T1000 (cell line): ENCODE data around the gene CEP70.

Source experiments
- DNase-seq: peaks from one replicate; lab custom pipeline; 2025; ENCODE audit warnings: mixed read lengths; lab: John Stamatoyannopoulos, UW

Gene CEP70

DNA sequence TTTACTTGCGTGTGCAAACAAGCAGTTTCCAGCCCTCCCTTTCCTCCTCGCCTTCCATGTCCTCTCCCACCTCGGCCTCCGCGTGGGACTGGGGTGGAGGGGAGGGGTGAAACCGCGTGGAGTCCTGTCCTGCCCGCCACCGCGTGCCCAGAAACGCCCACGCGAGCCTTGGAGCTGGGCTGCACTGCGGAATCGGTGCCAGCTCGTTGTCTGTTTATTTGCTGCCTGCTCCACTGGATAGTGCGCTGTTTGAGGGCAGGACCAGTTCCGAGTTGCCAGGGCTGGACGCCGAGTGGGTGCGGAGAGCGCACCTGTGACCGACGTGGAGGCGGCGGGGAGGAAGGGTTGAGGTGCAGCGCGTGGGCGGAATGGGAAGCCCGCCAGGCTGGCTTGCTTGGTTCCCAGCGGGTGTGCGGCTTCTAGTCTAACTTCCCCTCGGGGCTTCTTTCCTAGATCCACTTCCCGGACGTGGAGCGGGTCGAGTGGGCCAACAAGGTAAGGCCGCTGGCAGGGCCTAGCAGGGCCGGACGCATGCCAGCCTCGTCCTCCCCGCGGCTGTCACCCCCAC, 142.4 kb downstream of the CEP70 start:
- no peak for DNase-seq

DNA sequence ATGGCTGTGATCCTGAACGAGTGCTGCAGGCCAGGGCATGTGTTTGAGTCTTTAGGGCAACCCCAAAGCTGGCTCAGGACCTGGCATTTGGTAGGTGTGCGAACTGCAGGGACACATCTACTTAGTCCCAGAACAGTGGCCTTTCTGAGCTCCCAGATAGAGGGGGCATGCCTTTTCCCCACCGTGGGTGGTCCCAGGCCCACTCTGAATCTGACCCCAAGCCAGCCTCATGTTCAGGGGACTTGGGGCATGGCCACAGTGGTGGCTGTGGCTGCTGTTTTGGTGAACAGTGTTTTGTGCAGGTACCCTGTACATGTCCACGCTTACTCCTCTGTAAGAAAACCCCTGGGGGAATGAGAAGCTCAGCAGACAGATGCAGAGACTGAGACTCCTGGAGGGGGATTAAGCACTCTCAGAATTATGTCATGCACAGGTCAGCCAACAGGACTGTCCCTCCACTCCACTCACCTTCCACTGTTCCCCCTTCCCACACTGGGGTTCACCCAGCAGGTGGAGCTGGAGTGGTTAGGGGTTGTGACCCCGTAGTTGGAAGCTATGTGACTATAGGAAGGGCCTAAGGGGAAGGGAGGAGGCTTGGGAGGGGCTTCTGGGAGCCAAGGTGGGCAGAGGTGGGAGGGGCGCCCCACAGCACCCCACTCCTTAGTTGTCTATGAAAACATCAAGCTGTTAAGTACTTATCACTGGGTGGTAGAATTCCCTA, 143.2 kb downstream of the CEP70 start:
- DNase-seq: no peak

DNA sequence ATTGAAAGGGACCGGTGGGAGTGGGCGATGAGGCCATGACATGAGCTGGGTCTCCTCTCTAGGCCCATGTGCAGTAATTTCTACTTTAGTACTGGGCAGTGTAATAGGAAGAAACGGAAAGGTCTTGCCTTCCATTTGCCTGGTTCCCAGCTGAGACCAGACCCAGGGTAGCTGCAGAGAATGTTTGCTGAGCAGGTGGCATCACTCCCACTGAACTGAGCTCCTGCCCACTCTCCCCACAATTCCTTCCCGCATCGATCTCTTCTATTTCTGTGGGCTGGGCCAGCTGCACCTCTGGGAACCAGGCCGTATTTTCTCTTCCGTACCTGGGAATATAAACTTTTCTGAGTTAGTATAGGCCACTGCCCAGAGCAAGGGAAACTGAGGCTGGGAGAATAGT, 143.9 kb downstream of the CEP70 start:
- DNase-seq: no peak

DNA sequence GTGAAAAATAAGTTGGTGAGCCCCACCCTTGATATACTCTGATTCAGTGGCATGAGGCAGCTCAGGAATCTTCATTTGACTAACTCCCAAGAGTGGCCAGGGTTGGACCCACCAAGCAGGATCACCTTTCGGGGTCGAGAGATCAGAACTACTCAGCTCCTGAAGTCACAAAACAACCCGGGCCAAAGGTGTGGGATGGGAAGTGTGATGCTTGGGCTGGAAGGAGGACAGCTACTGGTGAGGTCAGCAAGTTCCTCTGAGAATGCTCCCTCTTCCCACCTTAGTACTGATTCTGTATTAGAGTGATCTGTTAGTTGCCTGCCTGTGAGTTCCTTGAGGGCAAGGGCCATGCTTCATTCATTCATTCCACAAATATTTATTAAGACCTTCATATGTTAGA, 144.6 kb downstream of the CEP70 start:
- DNase-seq: no peak

DNA sequence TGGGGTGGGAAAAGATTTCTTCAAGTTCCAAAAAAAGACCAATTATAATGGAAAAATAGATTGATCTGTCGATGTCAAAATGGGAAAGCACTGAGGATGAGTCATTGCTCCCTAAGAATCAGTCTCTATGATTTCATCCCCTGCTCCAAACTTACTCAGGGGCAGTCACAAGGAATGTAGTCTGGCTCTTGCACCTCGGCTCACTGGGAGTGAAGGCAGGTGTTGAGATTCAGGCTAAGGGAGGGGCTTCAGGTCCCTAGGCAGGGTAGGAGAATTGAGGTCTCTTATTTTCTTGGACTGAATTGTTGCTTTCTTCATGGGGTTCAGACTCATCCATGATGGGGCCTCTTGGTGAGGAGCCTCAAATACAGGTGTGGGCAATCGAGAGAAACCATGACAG, 145.4 kb downstream of the CEP70 start:
- DNase-seq: no peak

DNA sequence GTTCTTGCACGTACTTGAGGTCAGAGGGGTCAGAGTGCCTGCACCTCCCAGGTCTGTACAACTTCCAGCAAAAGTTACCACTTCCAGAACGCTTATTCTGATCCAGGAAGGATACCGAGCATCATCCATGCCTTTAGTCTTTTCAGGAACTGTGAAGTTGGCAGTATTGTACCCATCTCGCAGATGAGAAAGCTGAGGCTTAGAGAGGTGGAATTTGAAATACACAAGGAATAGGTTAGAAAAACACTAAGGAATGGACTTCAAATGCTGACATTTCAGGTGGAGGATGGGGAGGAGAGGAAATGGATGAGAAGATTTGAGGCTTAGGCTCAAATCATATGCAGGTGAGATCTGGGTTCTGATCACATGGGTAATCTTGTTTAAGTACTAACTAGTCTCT, 148.4 kb downstream of the CEP70 start:
- DNase-seq: no peak

DNA sequence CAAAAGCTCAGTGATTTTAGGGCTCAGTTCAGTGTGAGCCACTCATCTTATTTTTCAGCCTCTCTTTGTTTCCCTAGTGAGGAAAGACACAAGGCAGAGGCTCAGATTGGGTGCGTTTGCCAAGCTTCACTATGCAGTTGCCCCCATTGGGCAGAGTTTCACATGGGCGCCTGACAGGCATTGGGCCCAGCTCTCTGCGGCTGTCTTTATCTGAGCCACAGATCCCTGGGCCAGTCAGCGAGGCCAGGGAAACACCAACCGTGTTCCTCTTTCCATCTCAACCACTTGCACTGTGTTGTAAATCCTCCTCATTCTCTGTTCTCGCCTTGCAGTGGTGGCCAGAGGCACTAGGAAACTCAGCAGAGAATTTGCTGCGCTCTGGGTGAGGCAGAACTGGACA, 148.8 kb downstream of the CEP70 start:
- no peak for DNase-seq
